ENCODE measurements around the gene OAS1.
"Not testable (repeated sequence)": the region's sequence is repeated elsewhere in the genome, so short reads cannot be mapped to it uniquely, and the experiment has no call there.

Gene OAS1

DNA sequence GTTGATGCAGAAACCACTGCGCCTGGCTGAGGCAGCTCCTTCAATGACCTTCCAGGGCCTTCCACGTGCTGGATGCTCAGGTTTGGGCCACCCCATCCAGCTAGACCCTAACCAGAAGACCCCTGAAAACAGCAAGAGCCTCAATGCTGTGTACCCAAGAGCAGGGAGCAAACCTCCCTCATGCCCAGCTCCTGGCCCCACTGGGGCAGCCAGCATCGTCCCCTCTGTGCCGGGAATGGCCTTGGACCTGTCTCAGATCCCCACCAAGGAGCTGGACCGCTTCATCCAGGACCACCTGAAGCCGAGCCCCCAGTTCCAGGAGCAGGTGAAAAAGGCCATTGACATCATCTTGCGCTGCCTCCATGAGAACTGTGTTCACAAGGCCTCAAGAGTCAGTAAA is 42.0 kb downstream of the OAS1 start:
- Histone ChIP-seq H3K36me3 (no peaks in the 10 kb centered on the region), H3K9me3 (ENCODE audit: severe bottlenecking) (no peaks in the 10 kb centered on the region), H3K27me3 (ENCODE audit: insufficient read depth, low read depth, severe bottlenecking) (peaks cover 45% of the 10 kb centered on the region), H3K4me3 (ENCODE audit: low read depth, low read length) (no peak overlapping the region), H3K27ac (no peak overlapping the region)
- TF ChIP-seq, protein P1, sequence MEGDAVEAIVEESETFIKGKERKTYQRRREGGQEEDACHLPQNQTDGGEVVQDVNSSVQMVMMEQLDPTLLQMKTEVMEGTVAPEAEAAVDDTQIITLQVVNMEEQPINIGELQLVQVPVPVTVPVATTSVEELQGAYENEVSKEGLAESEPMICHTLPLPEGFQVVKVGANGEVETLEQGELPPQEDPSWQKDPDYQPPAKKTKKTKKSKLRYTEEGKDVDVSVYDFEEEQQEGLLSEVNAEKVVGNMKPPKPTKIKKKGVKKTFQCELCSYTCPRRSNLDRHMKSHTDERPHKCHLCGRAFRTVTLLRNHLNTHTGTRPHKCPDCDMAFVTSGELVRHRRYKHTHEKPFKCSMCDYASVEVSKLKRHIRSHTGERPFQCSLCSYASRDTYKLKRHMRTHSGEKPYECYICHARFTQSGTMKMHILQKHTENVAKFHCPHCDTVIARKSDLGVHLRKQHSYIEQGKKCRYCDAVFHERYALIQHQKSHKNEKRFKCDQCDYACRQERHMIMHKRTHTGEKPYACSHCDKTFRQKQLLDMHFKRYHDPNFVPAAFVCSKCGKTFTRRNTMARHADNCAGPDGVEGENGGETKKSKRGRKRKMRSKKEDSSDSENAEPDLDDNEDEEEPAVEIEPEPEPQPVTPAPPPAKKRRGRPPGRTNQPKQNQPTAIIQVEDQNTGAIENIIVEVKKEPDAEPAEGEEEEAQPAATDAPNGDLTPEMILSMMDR (IDR thresholded peaks at IDR 0.05; ENCODE audit: low read depth, low read length): no peak
- DNase-seq: no peak

DNA sequence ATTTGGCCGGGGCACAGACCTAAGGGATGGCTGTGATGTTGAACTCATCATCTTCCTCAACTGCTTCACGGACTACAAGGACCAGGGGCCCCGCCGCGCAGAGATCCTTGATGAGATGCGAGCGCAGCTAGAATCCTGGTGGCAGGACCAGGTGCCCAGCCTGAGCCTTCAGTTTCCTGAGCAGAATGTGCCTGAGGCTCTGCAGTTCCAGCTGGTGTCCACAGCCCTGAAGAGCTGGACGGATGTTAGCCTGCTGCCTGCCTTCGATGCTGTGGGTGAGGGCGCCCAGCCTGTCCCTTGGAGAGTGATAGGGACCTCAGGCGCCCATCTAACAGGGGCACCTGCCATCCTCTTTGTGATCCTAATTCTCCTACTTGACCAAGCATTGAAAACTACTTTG is 43.9 kb downstream of the OAS1 start:
- Histone ChIP-seq H3K36me3 (no peaks in the 10 kb centered on the region), H3K9me3 (ENCODE audit: severe bottlenecking) (no peaks in the 10 kb centered on the region), H3K27ac (no peak overlapping the region), H3K27me3 (ENCODE audit: insufficient read depth, low read depth, severe bottlenecking) (peaks cover 45% of the 10 kb centered on the region), H3K4me3 (ENCODE audit: low read depth, low read length) (no peak overlapping the region)
- no peak for DNase-seq
- TF ChIP-seq, protein P1 (IDR thresholded peaks at IDR 0.05; ENCODE audit: low read depth, low read length): no peak

DNA sequence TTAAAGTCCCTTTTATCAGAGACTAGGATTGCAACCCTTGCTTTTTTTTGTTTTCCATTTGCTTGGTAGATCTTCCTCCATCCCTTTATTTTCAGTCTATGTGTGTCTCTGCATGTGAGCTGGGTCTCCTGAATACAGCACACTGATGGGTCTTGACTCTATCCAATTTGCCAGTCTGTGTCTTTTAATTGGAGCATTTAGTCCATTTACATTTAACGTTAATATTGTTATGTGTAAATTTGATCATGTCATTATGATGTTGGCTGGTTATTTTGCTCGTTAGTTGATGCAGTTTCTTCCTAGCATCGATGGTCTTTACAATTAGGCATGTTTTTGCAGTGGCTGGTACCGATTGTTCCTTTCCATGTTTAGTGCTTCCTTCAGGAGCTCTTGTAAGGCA is 50.4 kb downstream of the OAS1 start:
- Histone ChIP-seq H3K27me3 (ENCODE audit: insufficient read depth, low read depth, severe bottlenecking) (peaks cover 46% of the 10 kb centered on the region), H3K9me3 (ENCODE audit: severe bottlenecking) (peaks cover 29% of the 10 kb centered on the region)
- not testable (repeated sequence) for DNase-seq; H3K27ac ChIP-seq; H3K36me3 ChIP-seq; H3K4me3 ChIP-seq (ENCODE audit: low read depth, low read length)

DNA sequence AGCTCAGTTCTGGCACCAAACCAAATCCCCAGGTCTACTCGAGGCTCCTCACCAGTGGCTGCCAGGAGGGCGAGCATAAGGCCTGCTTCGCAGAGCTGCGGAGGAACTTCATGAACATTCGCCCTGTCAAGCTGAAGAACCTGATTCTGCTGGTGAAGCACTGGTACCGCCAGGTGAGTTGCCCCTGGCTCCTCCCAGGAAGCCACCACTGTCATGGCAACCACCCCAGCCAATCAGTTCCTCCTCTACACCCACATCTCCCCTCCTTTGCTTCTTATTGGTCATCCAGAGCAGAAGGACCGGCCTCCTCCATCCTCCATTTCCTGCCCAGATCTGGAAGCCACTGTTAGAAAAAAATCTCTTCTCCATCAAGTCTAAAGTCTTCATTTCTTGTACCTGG is 54.3 kb downstream of the OAS1 start:
- Histone ChIP-seq H3K4me3 (ENCODE audit: low read depth, low read length) (no peak overlapping the region), H3K27me3 (ENCODE audit: insufficient read depth, low read depth, severe bottlenecking) (peaks cover 71% of the 10 kb centered on the region), H3K27ac (no peak overlapping the region), H3K9me3 (ENCODE audit: severe bottlenecking) (peaks cover 29% of the 10 kb centered on the region), H3K36me3 (no peaks in the 10 kb centered on the region)
- TF ChIP-seq, protein P1 (IDR thresholded peaks at IDR 0.05; ENCODE audit: low read depth, low read length): no peak
- DNase-seq: no peak

DNA sequence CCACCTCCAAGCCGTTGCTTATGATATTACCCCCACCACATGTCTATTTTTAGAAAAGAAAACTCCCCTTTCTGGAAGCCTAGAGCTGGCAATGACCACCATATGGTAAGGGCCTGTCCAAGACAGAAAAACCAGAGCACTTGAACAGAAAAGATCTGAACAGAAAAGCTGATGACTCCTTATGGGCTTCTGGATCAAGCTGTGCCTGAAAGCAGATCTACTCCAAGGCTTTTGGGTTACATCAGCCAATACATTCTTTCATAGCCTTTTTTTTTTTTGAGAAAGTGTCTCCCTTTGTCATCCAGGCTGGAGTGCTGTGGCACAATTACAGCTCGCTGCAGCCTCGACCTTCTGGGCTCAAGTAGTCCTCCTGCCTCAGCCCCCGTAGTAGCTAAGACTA is 54.8 kb downstream of the OAS1 start:
- H3K27me3 ChIP-seq (ENCODE audit: insufficient read depth, low read depth, severe bottlenecking): peaks cover 76% of the 10 kb centered on the region
- H3K9me3 ChIP-seq (ENCODE audit: severe bottlenecking): peaks cover 29% of the 10 kb centered on the region
- H3K36me3 ChIP-seq: no peaks in the 10 kb centered on the region
- no peak overlapping the region for H3K27ac ChIP-seq
- no peak for DNase-seq
- TF ChIP-seq, protein P1 (IDR thresholded peaks at IDR 0.05; ENCODE audit: low read depth, low read length): no peak
- H3K4me3 ChIP-seq (ENCODE audit: low read depth, low read length): no peak overlapping the region

DNA sequence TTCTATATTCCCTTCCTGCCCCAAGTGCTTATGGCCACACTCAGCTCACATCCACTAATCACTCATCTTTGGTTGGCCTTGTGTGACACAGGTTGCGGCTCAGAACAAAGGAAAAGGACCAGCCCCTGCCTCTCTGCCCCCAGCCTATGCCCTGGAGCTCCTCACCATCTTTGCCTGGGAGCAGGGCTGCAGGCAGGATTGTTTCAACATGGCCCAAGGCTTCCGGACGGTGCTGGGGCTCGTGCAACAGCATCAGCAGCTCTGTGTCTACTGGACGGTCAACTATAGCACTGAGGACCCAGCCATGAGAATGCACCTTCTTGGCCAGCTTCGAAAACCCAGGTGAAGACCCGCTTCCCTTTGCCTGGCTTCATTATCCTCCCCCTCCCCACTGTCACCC is 55.8 kb downstream of the OAS1 start:
- peaks cover 86% of the 10 kb centered on the region for H3K27me3 ChIP-seq (ENCODE audit: insufficient read depth, low read depth, severe bottlenecking)
- TF ChIP-seq, protein P1 (IDR thresholded peaks at IDR 0.05; ENCODE audit: low read depth, low read length): no peak
- no peak overlapping the region for H3K27ac ChIP-seq
- peaks cover 29% of the 10 kb centered on the region for H3K9me3 ChIP-seq (ENCODE audit: severe bottlenecking)
- H3K36me3 ChIP-seq: no peaks in the 10 kb centered on the region
- DNase-seq: no peak
- H3K4me3 ChIP-seq (ENCODE audit: low read depth, low read length): no peak overlapping the region

Data from WERI-Rb-1 (cell line).